GM21390 (cell line): ENCODE results near the gene GMIP.
"Not testable (repeated sequence)": the region's sequence is repeated elsewhere in the genome, so short reads cannot be mapped to it uniquely, and the experiment has no call there.

Experiments
- ATAC-seq: cut with Tn5 transposase; IDR thresholded peaks from one replicate; pipeline ENCODE4 v1.9.1; 2021; ENCODE audit not compliant: unreplicated experiment

Gene GMIP

DNA sequence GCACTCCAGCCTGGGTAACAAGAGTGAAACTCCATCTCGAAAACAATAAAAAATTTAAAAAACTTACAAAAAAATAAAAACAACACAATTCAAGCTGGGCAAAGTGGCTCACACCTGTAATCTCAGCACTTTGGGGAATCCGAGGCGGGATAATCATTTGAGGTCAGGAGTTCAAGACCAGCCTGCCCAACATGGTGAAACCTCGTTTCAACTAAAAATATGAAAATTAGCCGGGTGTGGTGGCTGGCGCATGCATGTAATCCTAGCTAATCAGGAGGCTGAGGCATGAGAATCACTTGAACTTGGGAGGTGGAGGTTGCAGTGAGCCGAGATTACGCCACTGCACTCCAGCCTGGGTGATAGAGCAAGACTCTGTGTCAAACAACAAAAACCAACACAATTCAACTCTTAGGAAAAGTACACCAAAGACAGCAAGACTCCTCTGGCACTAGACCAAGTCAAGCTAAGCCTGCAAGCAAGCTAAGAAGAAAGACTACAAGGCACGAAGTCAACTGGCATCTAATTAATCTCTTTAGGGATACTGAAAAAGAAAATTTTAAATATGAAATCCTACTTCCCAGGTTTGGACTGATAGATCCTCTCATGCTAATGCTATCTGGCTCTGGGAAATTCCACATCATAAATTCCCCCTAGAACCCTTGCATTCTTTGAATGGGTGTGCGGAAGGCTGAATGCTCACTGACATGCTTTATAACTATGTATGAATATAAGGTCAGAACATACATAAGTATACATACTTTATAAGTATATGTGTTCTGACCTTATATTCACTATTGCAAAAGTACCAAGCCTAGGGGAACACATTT lies 32.9 kb downstream of the GMIP start:
- ATAC-seq = no peak

DNA sequence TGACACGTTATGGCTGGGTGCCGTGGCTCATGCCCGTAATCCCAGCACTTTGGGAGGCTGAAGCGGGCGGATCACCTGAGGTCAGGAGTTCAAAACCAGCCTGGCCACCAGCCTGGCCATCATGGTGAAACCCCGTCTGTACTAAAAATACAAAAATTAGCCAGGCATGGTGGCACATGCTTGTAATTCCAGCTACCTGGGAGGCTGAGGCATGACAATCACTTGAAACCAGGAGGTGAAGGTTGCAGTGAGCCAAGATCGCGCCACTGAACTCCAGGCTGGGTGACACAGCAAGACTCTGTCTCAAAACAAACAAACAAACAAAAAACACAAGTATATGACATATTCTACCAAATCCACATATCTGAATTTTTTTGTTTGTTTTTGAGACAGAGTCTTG lies 36.8 kb downstream of the GMIP start:
- not testable (repeated sequence) for ATAC-seq

DNA sequence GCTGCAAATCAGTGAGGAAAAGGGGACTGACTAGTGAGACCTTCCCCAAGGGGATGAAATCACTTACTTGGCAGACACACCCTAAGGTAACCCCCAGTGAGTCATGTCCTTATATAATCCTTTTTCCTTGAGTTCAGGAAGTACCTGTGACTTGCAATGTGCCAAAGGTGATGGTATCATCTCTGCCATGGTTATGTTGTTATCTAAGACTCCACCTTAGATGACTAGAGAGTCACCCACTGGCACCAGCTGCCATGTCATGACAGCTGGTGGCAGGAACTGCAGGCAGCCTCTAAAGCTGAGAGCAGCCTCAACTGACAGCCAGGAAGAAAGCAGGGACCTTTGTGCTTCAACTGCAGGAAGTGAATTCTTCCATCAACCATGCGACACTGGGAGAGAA lies 37.4 kb downstream of the GMIP start:
- no peak for ATAC-seq

DNA sequence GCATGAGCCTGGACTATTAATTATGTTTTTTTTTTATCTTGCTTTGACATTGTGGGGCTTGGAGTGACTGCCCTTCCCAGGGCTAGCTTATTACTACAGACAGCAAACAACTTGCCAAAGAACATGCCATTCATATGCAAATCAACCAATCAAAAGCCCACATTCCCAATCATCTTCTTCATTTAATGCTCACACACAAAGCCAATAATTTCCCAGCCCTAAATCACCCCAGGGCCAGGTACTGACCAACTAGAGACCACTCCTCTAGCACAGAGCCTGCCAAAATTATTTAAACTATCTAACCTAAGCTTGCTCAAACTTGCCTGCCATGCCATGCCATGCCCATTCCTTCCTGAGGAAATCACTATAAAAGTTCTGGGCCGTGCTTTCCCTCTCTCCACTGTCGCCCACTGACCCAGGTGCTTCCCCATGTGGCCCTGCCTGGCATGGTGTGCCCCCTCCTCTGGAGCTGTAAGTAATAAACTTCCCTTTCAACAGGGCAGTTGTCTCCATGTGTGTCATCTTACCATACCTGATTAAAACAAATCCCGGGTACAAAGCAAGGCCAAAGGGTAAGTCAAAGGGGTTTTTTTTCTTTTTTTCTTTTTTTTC lies 40.6 kb downstream of the GMIP start:
- ATAC-seq = no peak

DNA sequence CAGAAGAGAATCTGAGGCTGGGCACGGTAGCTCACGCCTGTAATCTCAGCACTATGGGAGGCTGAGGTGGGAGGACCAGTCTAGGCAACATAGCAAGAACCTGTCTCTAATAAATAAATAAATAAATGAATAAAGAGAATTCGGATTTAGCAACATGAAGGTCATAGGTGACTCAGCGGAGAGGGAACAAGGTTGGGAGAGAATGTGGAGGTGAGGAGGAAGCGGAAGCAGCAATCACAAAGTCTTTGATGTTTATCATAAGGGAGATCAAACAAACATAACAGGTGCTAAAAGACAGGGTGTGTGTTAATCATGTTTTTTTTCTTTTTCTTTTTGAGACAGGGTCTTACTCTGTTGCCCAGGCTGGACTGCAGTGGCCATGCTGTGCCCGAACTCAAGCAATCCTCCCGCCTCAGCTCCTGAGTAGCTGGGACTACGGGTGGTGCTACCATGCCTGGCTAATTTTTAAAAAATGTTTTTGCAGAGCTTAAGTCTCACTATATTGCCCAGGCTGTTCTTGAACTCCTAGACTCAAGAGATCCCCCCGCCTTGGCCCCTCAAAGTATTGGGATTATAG lies 41.2 kb downstream of the GMIP start:
- no peak for ATAC-seq

DNA sequence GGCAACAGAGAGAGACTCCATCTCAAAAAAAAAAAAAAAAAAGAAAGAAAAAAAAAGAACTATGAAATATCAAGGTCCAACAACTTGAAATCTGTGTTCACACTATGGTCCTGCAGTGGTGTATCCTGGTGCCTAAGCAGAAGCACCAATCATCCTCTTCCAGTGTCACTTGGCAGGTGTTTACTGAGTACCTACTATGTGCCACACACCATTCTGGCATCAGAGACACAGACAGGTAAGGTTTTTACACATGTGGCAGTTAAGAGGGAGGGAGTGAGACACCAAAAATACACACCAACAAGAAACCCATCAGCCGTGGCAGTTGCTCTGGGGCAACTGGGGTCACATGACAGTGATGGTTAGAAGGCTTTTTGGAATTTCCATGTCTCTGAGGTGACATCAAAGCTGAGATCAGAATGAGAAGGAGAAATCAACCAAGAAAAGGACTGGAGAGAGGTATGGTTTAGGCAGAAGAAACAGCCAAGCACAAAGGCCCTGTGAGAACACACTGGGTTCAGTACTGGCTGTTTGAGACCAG lies 42.6 kb downstream of the GMIP start:
- ATAC-seq = no peak

DNA sequence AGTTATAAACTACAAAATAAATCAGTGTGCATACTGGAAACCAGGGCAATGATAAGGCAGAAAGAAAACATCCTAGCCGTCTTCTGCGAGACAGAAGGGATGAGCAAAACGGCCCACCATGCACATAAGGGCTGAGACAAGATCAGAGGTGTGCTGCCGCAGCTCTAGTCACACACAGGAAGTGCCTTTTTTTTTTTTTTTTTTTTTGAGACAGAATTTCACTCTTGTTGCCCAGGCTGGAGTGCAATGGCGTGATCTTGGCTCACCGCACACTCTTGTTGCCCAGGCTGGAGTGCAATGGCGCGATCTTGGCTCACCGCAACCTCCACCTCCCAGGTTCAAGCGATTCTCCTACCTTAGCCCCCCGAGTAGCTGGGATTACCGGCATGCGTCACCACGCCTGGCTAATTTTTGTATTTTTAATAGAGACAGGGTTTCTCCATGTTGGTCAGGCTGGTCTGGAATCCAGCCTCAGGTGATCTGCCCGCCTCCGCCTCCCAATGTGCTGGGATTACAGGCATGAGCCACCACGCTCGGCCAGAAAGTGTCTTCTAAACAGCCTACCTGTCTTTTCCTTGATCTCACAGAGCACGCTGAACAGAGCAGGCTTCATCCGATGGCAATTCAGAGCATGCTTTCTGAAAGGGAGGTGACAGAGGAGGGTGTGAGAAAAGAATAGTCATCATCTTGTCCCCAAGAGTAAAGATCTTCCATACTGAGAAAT lies 44.6 kb downstream of the GMIP start:
- ATAC-seq = not testable (repeated sequence)

DNA sequence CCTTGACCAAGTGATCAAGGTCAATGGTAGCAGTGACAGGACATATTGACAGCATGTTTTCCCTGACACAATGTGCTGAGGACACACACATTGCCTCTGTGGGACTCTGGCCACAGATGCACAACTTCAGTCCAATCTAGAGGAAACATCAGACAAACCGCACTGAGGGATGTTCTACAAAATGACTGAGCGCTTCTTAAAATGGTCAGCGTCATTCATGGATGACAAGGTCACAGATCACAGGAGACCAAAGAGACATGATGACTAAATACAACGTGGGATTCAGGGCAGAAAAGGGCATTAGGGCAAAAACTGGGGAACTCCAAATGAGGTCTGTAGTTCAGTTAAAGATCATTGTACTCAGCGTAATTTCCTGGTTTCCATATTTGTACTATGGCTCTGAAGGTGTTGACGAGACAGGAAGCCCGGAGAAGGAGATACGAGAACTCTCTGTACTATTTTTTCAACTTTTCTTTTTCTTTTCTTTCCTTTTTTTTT lies 45.6 kb downstream of the GMIP start:
- peak; percentile 62 for ATAC-seq

DNA sequence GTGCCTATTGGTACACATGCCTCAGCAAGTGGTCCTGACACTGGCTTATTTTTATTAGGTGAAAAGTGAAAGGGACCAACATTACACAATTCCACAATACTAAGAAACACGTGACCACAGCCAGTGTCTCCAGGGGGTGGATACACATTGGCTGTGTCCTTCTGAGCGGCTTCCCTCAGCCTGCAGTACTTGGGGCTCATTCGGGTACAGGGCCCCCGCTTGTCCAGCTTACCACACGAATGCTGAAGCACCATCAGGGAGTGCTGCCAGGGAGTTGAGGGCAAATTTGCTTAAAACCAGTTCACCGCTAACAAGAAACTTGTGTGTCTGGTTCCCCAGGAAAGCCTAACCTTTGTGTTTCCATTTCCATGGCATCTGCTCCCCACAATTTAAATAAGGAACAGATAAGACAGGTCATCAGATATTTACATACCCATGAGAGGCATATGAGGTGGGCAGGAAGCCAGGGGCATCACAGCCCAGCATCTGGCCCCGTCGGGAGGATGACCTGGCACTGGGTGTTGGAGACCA lies 48.2 kb downstream of the GMIP start:
- ATAC-seq = no peak

DNA sequence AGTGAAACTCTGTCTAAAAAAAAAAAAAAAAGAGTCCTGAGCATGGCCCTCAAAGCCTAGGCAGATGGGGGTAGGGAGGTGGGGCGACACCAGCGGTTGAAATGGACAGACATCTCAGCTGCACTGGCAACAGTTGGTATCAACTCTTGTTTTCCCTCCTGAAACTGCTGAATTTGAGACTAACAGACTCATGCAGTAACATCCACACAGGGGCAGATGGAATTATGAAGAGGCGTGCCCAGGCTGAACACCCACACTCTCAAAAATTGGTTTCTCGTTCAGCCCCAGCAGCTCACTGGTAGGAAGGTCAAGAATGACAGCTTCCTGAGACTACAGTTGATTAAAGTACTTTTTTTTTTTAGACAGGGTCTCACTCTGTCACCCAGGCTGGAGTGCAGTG lies 49.1 kb downstream of the GMIP start:
- no peak for ATAC-seq

DNA sequence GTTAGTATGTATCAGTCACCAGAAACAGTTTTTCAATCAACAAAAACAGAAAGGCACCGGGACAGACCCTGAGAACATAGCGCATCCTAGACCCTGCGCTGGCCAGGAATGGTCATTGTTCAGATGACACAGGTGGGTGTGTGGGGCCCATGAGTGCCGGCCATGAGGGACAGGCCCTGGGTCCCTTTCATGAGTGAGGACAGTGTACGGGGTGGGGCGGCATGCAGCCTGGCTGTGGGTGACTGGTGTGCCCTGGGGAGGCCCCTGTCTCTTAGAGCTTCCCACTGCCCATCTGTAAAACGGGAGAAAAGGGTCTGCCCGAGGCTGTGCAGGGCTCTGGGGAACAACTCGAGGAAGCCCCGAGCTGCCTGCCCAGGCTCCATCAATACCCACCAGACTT lies 50.8 kb downstream of the GMIP start:
- no peak for ATAC-seq

DNA sequence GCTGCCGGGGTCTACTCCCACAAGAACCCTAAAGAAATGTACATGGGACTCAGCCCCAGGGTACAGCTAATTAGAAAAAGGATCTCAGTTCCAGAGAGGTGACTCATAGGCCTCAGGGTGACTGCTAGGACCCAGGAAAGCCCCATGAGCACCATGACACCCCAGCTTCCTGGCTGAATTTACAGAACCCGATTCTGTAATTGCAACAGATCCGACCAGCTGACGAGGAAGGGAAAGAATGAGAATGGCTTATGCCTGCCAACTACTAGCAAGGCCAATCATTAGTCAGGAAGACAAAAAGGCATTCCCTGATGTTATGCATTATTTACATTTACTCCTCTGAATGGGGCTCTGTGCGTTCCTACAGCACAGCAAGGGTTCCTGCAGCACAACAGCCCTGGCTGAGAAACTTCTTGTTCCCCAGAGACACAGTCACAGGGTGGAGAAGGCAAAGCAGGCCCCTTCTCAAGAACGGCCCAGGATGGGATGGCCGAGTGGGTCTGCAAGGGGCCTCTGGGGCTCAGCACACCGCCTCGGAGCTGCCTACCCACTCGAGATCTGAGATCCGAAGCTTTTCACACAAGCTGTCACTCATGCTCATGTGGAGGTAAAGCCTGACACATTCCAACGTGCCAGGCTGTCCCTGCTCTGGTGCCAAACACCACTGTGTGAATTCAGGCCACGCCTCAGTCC lies 52.2 kb downstream of the GMIP start:
- no peak for ATAC-seq

DNA sequence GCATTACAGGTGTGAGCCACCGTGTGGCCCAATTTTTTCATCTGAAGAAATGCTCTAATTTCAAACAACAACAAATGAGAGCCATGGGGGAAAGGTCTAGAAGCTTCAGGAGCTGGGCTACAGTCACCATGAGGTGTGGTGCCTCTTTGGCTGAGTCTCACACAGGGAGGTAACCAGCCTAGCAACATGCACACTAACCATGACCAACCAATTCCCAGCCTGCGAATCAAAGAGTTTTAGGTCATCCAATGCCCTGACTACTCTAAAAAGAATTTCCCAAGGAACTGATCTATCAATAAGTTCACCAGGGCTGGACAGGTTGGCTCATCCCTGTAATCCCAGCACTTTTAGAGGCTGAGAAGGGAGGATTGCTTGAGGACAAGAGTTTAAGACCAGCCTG lies 54.9 kb downstream of the GMIP start:
- ATAC-seq = no peak

DNA sequence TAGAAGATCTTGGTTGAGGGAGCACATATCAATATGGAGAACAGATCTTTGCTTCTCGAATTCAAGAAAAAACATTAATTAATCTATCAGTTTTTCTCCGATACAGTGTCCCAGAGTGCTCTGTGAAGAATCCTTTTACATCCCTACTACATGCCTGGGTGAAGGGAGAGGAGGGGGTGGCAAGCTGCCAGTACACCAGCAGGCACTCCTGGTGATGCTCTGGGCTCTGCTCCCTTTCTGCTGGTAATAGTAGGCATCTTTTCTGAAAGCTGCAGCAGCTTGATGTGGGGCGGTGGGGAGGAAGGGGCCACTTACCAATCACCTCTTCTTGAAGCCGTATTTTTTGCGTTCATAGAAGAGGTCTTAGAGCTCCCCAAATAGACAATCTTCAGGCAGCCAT lies 55.7 kb downstream of the GMIP start:
- no peak for ATAC-seq

DNA sequence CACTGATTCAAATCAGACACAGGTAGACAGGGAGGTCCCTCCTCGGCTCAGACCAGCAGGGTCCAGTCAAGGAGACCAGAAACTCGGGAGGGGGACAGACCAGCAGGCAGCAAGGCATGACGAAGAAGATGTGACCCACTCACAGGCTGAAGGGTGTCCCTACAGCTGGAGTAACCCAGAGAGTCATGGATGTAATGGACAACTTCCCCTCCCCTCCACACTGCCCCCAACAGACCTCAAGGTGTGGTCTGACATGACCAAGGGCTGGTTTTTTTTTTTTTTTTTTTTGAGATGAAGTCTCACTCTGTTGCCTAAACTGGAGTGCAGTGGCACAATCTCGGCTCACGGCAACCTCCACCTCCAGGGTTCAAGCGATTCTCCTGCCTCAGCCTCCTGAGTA lies 59.1 kb downstream of the GMIP start:
- ATAC-seq = no peak

DNA sequence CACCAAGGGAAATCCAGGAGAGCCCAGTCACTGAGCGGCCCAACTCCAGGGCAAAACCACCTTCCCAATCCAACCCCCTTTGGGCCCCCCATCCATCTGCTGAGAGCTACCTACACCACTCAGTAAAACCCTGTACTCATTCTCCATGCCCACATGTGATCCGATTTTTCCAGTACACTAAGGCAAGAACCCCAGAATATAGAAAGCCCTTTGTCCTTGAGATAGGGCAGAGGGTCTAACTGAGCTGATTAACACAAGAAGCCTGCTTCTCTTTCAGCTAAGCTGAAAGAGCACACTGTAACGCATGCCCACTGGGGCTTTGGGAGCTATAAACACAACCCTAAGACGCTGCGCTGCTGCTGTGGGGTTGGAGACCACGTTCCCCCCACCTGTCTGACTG lies 61.0 kb downstream of the GMIP start:
- ATAC-seq = no peak

DNA sequence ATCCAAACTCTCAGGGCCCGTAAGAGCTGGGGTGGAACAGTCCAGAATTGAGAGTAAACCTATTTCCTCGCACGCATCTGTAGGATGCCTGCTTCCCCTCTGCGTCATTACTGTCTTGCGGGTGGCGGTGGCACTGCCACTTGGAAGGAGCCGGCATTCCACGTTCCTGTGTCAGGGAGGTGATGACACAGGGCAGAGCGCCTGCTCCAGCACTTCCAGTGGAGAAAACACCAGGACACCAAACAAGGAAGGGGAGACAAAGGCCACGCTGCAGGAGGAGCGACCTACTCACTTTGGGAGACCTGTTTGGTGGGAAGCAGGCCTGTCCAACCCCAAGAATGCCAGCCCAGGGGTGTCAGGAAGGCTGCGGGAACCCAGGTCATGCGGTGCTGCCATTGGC lies 62.1 kb downstream of the GMIP start:
- no peak for ATAC-seq

DNA sequence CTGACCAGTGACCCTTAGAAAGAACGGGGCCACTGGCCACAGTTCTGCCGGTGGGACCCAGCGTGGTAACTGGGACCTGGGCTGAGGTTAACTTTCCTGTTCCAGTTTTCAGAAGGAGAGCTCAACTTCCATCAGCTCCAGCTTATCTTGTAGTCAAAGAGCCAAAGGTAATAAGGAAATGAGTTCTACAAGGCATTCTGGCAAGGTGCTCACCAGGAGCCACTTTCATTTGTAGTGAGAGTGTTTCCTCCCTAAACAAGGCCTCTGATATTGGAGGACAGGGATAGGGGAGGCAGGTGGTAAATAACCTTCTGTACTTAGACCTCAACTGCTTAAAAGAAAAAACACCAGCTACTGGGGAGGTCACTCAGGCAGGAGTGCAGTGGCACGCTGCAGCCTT lies 63.0 kb downstream of the GMIP start:
- ATAC-seq = no peak

DNA sequence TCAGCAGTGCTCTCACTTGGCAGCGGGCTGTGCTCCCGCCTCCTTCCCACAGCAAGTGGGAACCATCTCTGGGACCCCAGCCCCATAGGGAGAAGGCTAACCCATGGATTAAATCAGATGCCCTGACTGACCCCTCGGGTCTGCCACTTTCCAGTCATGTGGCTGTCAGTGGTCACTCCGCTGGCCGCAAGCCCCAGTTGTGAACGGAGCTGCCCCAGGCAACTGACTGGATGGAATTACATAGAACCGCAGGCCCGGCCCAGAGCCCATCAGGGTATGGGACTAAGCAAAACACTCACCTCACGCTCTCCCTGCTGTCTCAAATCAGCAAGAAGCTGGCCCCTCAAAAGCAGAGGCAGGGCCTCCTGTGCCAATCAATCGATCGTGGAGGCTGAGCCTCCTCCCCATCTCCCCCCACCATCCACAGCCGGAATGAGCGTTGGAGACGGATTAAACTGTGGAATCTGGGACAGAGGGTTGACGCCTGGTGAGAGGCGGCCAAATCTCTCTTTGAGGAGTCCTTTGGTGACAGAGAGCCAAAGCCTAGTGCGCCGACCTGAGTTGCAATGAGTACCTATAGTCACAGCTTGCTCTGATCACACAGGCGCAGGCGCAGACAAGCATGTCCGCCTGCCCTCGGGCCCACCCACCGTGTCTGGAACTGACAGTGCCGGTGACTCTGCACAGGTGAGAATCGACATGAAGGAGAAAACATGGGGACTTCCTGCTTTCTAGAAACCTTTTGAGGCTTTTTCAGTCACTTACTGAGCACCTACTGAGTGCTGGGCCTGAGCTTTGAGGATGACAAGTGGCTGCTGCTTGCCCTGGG lies 63.7 kb downstream of the GMIP start:
- ATAC-seq = no peak
